ENCODE results near the gene HOXA3. TPM values are rescaled to one million over a fixed set of nuclear protein-coding genes. Genes with fewer than 3 reads are reported as not detected.

Gene HOXA3
- polyA plus RNA-seq, 1 of the 3 experiments (the other 2 are of a cell fraction) = 0.15 TPM

DNA sequence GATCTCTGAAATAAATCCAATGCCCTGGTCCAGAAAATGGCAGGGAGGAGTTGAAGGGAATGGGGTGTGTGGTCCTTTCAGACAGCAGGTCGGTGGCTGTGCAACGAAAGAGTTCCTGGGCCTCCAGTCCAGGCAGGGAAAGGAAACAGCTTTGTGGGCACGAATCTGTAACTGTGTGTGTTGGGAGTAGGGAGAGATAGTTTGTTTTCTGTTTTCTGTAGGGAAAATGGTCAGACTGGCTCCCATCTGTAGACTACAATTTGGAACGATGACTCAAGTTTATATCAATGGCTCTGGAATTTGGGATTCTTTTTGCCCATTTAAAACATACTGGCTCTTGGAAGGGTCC lies 15.5 kb upstream of the HOXA3 start:
- peaks cover 100% of the 10 kb centered on the region for H3K27me3 ChIP-seq (ENCODE audit: insufficient read depth)
- 24% methylated on average over 4 of the region's 4 CpGs for WGBS (ENCODE audit: low lambda C conversion rate)
- CTCF ChIA-PET = interaction anchor here (0.6 to 12.1 kb wide), 12 partner anchors 7 to 1430 kb away, joined by 3 to 205 read pairs (median 4); partner anchors contain the start of genes HOXA10, HOXA3 and HOXA7
- no peak overlapping the region for H3K4me3 ChIP-seq (ENCODE audit: low read depth in 2 of 2, low read length in 1 of 2)
- peaks cover 15% of the 10 kb centered on the region for H3F3A ChIP-seq (replicated peaks; ENCODE audit: insufficient read depth)
- TF ChIP-seq JUND (IDR thresholded peaks at IDR 0.05) (no peak), RCOR1 (IDR thresholded peaks at IDR 0.05; ENCODE audit: low read length) (no peak), GABPA (IDR thresholded peaks at IDR 0.05; ENCODE audit: low read depth) (no peak), MXI1 (IDR thresholded peaks at IDR 0.05; ENCODE audit: low read depth, low read length) (no peak), YY1 (IDR thresholded peaks at IDR 0.05; ENCODE audit: low read depth) (no peak)
- no peaks in the 10 kb centered on the region for H3K9me3 ChIP-seq
- peaks cover 0 to under 1% of the 10 kb centered on the region in 2 experiments; a peak in 1 of 4 replicates for H3K4me1 ChIP-seq (ENCODE audit: control insufficient read depth in 1 of 2, insufficient read depth in 2 of 2, low read depth in 1 of 2, low read length in 1 of 2)
- H3K9me2 ChIP-seq = no peaks in the 10 kb centered on the region
- no peak for DNase-seq
- H3K79me2 ChIP-seq (ENCODE audit: insufficient read depth) = no peaks in the 10 kb centered on the region
- POLR2A ChIA-PET = no interaction called here
- no peak overlapping the region for H3K9ac ChIP-seq
- no peak overlapping the region for H3K4me2 ChIP-seq
- no peak overlapping the region for H3K27ac ChIP-seq (ENCODE audit: low read depth in 2 of 2, low read length in 1 of 2)
- peaks cover 13% of the 10 kb centered on the region for H4K20me1 ChIP-seq (ENCODE audit: insufficient read depth)
- H2AFZ ChIP-seq (ENCODE audit: low read depth) = no peak overlapping the region
- H3K36me3 ChIP-seq (replicated peaks in 1 of 2; ENCODE audit: control insufficient read depth in 1 of 2, insufficient read depth in 2 of 2, low read length in 1 of 2) = no peaks in the 10 kb centered on the region

DNA sequence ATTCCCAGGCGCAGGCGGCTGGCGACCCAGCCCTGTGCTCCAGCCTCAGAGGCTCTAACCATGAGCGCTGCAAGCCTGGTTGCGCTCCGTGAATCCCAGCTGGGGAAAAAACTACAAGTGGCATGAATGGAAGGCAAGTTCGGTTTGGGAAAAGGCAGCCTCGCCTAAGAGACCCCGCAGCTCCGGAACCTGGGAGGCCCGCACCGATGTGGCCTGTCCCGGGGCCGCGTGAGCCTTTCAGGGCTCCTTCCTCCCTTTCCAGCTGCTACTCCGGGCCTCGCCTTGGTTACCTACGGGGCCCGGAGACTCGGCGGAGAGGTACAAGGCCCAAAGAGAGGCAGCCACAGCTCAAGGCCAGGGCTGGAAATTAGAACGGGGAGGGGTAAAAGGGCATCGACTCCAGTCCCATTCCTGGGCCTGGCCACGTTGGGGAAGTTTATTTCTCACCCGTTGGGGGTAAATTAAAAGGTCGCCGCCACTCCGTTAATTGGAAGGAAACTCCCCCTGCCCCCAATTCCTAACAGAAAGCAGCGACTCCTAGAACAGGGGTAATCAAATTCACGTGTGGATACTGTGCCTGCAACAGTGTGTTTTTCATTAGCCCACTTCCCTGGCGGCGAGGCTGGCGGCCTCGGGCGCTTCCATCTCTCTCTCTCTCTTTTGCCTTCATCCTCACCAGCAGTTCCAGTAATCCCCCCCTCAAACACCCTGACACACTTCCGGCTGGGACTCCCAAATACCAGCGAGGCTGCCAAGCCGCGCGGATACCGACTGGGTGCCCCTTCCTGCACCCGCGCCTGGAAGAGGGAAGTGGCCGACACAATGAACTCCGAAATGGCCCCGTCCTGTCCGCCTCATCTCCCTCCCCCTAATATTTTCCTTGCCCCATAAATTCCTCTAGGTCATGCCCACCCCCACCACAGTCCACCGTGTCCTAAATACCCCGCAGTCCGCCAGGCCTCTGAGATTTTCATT lies 14.4 kb upstream of the HOXA3 start:
- WGBS (ENCODE audit: low lambda C conversion rate) = 22% methylated on average over 50 of the region's 50 CpGs

More for the DNA sequence above, 14.4 kb upstream of the HOXA3 start:
- no peaks in the 10 kb centered on the region; a peak in 1 of 4 replicates for H3K4me1 ChIP-seq (ENCODE audit: control insufficient read depth in 1 of 2, insufficient read depth in 2 of 2, low read depth in 1 of 2, low read length in 1 of 2)
- no peaks in the 10 kb centered on the region for H3K9me3 ChIP-seq
- TF ChIP-seq EZH2phosphoT487 (IDR thresholded peaks at IDR 0.05; ENCODE audit: borderline replicate concordance, low read depth) = peak; percentile 88
- TF ChIP-seq ZBTB33 (IDR thresholded peaks at IDR 0.05; ENCODE audit: borderline replicate concordance, low read depth) = no peak
- no peak for TF ChIP-seq REST (IDR thresholded peaks at IDR 0.05; ENCODE audit: low read depth, low read length)
- no peak for TF ChIP-seq IRF3 (IDR thresholded peaks at IDR 0.05; ENCODE audit: low read depth, low read length)
- TF ChIP-seq ELF1 (IDR thresholded peaks at IDR 0.05) = no peak
- peaks cover 20% of the 10 kb centered on the region for H3F3A ChIP-seq (replicated peaks; ENCODE audit: insufficient read depth)
- no peak overlapping the region for H3K4me3 ChIP-seq (ENCODE audit: low read depth in 2 of 2, low read length in 1 of 2)
- H3K27ac ChIP-seq (ENCODE audit: low read depth in 2 of 2, low read length in 1 of 2) = no peak overlapping the region
- no peak overlapping the region for H3K4me2 ChIP-seq
- POLR2A ChIA-PET = no interaction called here
- H3K79me2 ChIP-seq (ENCODE audit: insufficient read depth) = no peaks in the 10 kb centered on the region
- no peak overlapping the region for H2AFZ ChIP-seq (ENCODE audit: low read depth)
- peak; percentile 45 for DNase-seq
- no peaks in the 10 kb centered on the region for H3K36me3 ChIP-seq (replicated peaks in 1 of 2; ENCODE audit: control insufficient read depth in 1 of 2, insufficient read depth in 2 of 2, low read length in 1 of 2)
- H3K9ac ChIP-seq = no peak overlapping the region
- H4K20me1 ChIP-seq (ENCODE audit: insufficient read depth) = peaks cover 13% of the 10 kb centered on the region
- H3K9me2 ChIP-seq = no peaks in the 10 kb centered on the region
- peaks cover 100% of the 10 kb centered on the region for H3K27me3 ChIP-seq (ENCODE audit: insufficient read depth)
- CTCF ChIA-PET = interaction anchor here (0.9 to 12.1 kb wide), 7 partner anchors 8 to 797 kb away, joined by 3 to 205 read pairs (median 4); partner anchors contain the start of genes HOXA10 and HOXA3
